ENCODE data around the gene AXL. TPM values are rescaled to one million over a fixed set of nuclear protein-coding genes. Genes with fewer than 3 reads are reported as not detected.

The AXL gene
- total and polyA plus RNA-seq, 12 donors, result 6.5 to 22.8 (median 9.8) TPM

GRCh38 chr19:41295499-41295898 is 76.5 kb downstream of the AXL start:
- H3K9me3 ChIP-seq, result no peaks in the 10 kb centered on the region
- H3K4me3 ChIP-seq, result no peak overlapping the region
- TF ChIP-seq CTCF (IDR thresholded peaks at IDR 0.05), result no peak
- H3K27ac ChIP-seq, result peak overlapping the region in 3 of 10 donors; percentile 89 to 93 (median 89)
- intact Hi-C loops (cut with DNase I), result no loop called here
- 61 to 62% methylated on average over 6 of the region's 6 CpGs for WGBS, 2 donors
- no peak for ATAC-seq
- DNase-seq, result no peak
- no peaks in the 10 kb centered on the region for H3K27me3 ChIP-seq
- H3K4me1 ChIP-seq, result peaks cover 16 to 52% (median 44%) of the 10 kb centered on the region in 9 donors
- peaks cover 3 to 99% (median 66%) of the 10 kb centered on the region in 9 donors for H3K36me3 ChIP-seq

GRCh38 chr19:41296433-41296871 is 77.4 kb downstream of the AXL start:
- intact Hi-C loops (cut with DNase I), result no loop called here
- no peaks in the 10 kb centered on the region for H3K27me3 ChIP-seq
- no peak for TF ChIP-seq CTCF (IDR thresholded peaks at IDR 0.05)
- ATAC-seq (no peak), DNase-seq (no peak)
- peak overlapping the region in 9 of 10 donors; percentile 80 to 93 (median 89) for H3K27ac ChIP-seq
- WGBS, 2 donors, result 85 to 86% methylated on average over 2 of the region's 2 CpGs
- H3K4me3 ChIP-seq, result no peak overlapping the region
- peaks cover 3 to 99% (median 59%) of the 10 kb centered on the region in 9 donors for H3K36me3 ChIP-seq
- no peaks in the 10 kb centered on the region for H3K9me3 ChIP-seq
- H3K4me1 ChIP-seq, result peaks cover 16 to 62% (median 52%) of the 10 kb centered on the region in 9 donors

GRCh38 chr19:41297628-41298347 is 78.8 kb downstream of the AXL start:
- H3K4me1 ChIP-seq, result peaks cover 16 to 75% (median 58%) of the 10 kb centered on the region in 9 donors
- peak in 7 of 8 donors; percentile 1 to 63 (median 15) for ATAC-seq

More at GRCh38 chr19:41297628-41298347, 78.8 kb downstream of the AXL start:
- H3K27ac ChIP-seq, result peak overlapping the region; percentile 80 to 93 (median 89)
- WGBS, 2 donors, result 49 to 53% methylated on average over 7 of the region's 7 CpGs
- DNase-seq, result no peak
- no peaks in the 10 kb centered on the region for H3K27me3 ChIP-seq
- H3K9me3 ChIP-seq, result no peaks in the 10 kb centered on the region
- intact Hi-C loops (cut with DNase I), result loop anchor here in 2 of 10 donors (1.0 to 2.0 kb wide), 2 partner anchors 33 kb away; partner anchors contain the start of gene HNRNPUL1 (in 2 of the 2)
- H3K4me3 ChIP-seq, result no peak overlapping the region
- H3K36me3 ChIP-seq, result peaks cover 1 to 99% (median 52%) of the 10 kb centered on the region in 9 donors
- TF ChIP-seq CTCF (IDR thresholded peaks at IDR 0.05), result no peak

All from heart right ventricle (tissue), 16 donors.